K562 (cell line): ENCODE measurements around the gene SRPK3. TPM values are rescaled to one million over a fixed set of nuclear protein-coding genes. Genes with fewer than 3 reads are reported as not detected.
A peak's percentile ranks its signal among the peaks of the same experiment; 100 is the strongest.

ENCODE experiments used
- ATAC-seq: fragments of 200-7000 bp; cut with Tn5 transposase; 3 replicates; pipeline ENCODE4 v1.9.1; 2020; ENCODE audit warnings: moderate library complexity
- BruUV-seq: library from RNA; stranded (reverse); fragments of 400-500 nt; replicated peaks from 2 replicates; lab custom pipeline; 2021; lab: Mats Ljungman, UMichigan
- CTCF ChIA-PET: fragments of 300-600 bp; formaldehyde crosslinking; extraction: SDS; loops from one replicate; lab custom pipeline; 2021; ENCODE audit warnings: low intra/inter-chr PET ratio; lab: Yijun Ruan, JAX
- POLR2A ChIA-PET: fragments of 300-600, 350-650 bp; sonication (Branson Sonifier 250); formaldehyde crosslinking; extraction: SDS; loops from one replicate; lab custom pipeline; 2021; ENCODE audit warnings: antibody characterized with exemption, inconsistent platforms; lab: Yijun Ruan, JAX
- DNase-seq, 4 experiments: peaks; one replicate each; pipeline versions ENCODE4 v3.0.0 to v3.0.0-alpha.2; 2011 to 2018; ENCODE audit warnings: low spot score in 3 of 4, mixed read lengths in 3 of 4; ENCODE audit errors: extremely low read depth in 1 of 4
- FAIRE-seq: peaks from 2 replicates; lab custom pipeline; 2011; peaks lifted over from hg19 to GRCh38; lab: Jason Lieb, UNC
- H2AFZ ChIP-seq: 2 replicates; pipeline ENCODE4 v1.6.0; 2011; ENCODE audit warnings: low read depth, low read length, control low read depth, inconsistent platforms
- H3K27ac ChIP-seq: fragments of 200-600 bp; 3 replicates; pipeline ENCODE4 v1.8.0; 2011; ENCODE audit warnings: low read depth, mild to moderate bottlenecking, control low read depth, inconsistent platforms, low read length, moderate library complexity, mixed read lengths; ENCODE audit errors: extremely low read depth
- H3K27me3 ChIP-seq, 2 experiments: fragments of 300-600 bp in 1 of 2; 2 replicates in 1 of 2; 3 replicates in 1 of 2; pipeline versions ENCODE4 v1.6.0 to v1.8.0; 2011; ENCODE audit warnings: inconsistent platforms in 2 of 2, low read length in 2 of 2, mild to moderate bottlenecking in 1 of 2, mixed read lengths in 1 of 2, moderate library complexity in 1 of 2; ENCODE audit not compliant: control insufficient read depth in 2 of 2, insufficient read depth in 2 of 2
- H3K36me3 ChIP-seq: fragments of 300-600 bp; 3 replicates; pipeline ENCODE4 v1.8.0; 2011; ENCODE audit warnings: mild to moderate bottlenecking, low read length, inconsistent platforms; ENCODE audit not compliant: control insufficient read depth, insufficient read depth
- H3K4me1 ChIP-seq, 2 experiments: fragments of 200-600 bp in 1 of 2; replicated peaks in 1 of 2; 2 replicates in 1 of 2; 3 replicates in 1 of 2; pipeline versions ENCODE4 v1.5.1 to v1.8.0; 2011; ENCODE audit warnings: inconsistent platforms in 2 of 2, low read length in 2 of 2, mild to moderate bottlenecking in 1 of 2, mixed read lengths in 1 of 2, moderate library complexity in 1 of 2; ENCODE audit not compliant: control insufficient read depth in 2 of 2, insufficient read depth in 2 of 2
- H3K4me2 ChIP-seq: 2 replicates; pipeline ENCODE4 v1.6.1; 2011; ENCODE audit warnings: low read length, control low read depth, inconsistent platforms, mixed read lengths; ENCODE audit not compliant: insufficient read depth
- H3K4me3 ChIP-seq: fragments of 200-600 bp; sonication (generic), shearing (Covaris generic); 2 replicates; pipeline ENCODE4 v1.5.1; 2016; ENCODE audit warnings: control low read depth, inconsistent platforms
- H3K79me2 ChIP-seq: fragments of 200-600 bp; 3 replicates; pipeline ENCODE4 v1.8.0; 2011; ENCODE audit warnings: low read length, inconsistent platforms; ENCODE audit not compliant: control insufficient read depth, insufficient read depth
- H3K9ac ChIP-seq, 2 experiments: 2 replicates each; pipeline versions ENCODE4 v1.6.0 to v1.6.1; 2011; ENCODE audit warnings: low read depth in 2 of 2, low read length in 2 of 2, control low read depth in 1 of 2, inconsistent platforms in 1 of 2, mild to moderate bottlenecking in 1 of 2, mixed read lengths in 1 of 2; ENCODE audit not compliant: insufficient read depth in 1 of 2
- H3K9me1 ChIP-seq: one replicate; pipeline ENCODE4 v1.6.0; 2011; ENCODE audit warnings: inconsistent platforms, mild to moderate bottlenecking, low read length, moderate library complexity; ENCODE audit not compliant: control insufficient read depth, insufficient read depth
- H3K9me3 ChIP-seq: replicated peaks from 2 replicates; pipeline ENCODE4 v1.5.1; 2011; ENCODE audit warnings: low read depth, low read length, inconsistent platforms; ENCODE audit not compliant: control insufficient read depth, insufficient read depth
- H4K20me1 ChIP-seq: replicated peaks from 2 replicates; pipeline ENCODE4 v1.6.1; 2011; ENCODE audit warnings: low read length, inconsistent platforms, mixed read lengths; ENCODE audit not compliant: control insufficient read depth, insufficient read depth
- BHLHE40 ChIP-seq: IDR thresholded peaks from 2 replicates; pipeline ENCODE4 v1.6.1; 2011; ENCODE audit warnings: low read length, improper control_type of control experiment
- ERF ChIP-seq: fragments of 450-650 bp; formaldehyde crosslinking; IDR thresholded peaks from 2 replicates; pipeline ENCODE4 v1.4.0; 2020; ENCODE audit warnings: mild to moderate bottlenecking, mixed read lengths
- FOXP1 ChIP-seq: sonication (generic); formaldehyde crosslinking; IDR thresholded peaks from 2 replicates; pipeline ENCODE4 v1.8.0; 2022; ENCODE audit warnings: mild to moderate bottlenecking, missing genetic modification reagents
- USF2 ChIP-seq: sonication (generic); formaldehyde crosslinking; IDR thresholded peaks from 2 replicates; pipeline ENCODE4 v1.5.0; 2020; ENCODE audit warnings: missing genetic modification reagents
- ZNF253 ChIP-seq: fragments of 250-450 bp; sonication (Bioruptor Pico); conservative IDR thresholded peaks from 2 replicates; pipeline ENCODE4 v1.6.1; 2021; ENCODE audit warnings: mild to moderate bottlenecking
- WGBS: fragments of 100-300 bp; shearing (Covaris generic); methylation state at CpG from one replicate; pipeline ENCODE4 v1.1.6; 2016; ENCODE audit warnings: low coverage, mixed read lengths; ENCODE audit not compliant: insufficient coverage; ENCODE audit errors: missing lambda C conversion rate; 5-methylcytosine and 5-hydroxymethylcytosine counted together
- in situ Hi-C: fragments of 300-500 bp; cut with MboI; formaldehyde crosslinking; loops from 4 replicates; pipeline ENCODE4 v1.15.0; 2018; ENCODE audit warnings: inconsistent platforms, mixed read lengths
- intact Hi-C: fragments of 100-400 bp; cut with micrococcal nuclease; formaldehyde crosslinking; loops from 2 replicates; pipeline ENCODE4 v1.14.2; 2022
- polyA plus RNA-seq, 8 experiments: library from polyadenylated mRNA; depleted of rRNA in 4 of 8; stranded (reverse) in 5 of 8; unstranded in 3 of 8; fragments of >200 nt; fragmentation: Nextera tagmentation in 2 of 8; fragmentation: Illumina TruSeq in 1 of 8; extraction: Ambion mirVana in 2 of 8; extraction: Trizol in 1 of 8; gene quantifications; 2 replicates each; pipeline versions ENCODE4 v1.2.1 to v1.2.3, GENCODE V29; 2011 to 2014; ENCODE audit warnings: inconsistent platforms in 1 of 8, missing spikeins in 1 of 8
- total RNA-seq, 7 experiments: library from RNA; depleted of rRNA in 6 of 7; stranded (reverse); fragments of >200 nt in 6 of 7; fragmentation: Illumina TruSeq in 2 of 7; extraction: Trizol in 2 of 7; gene quantifications; 2 replicates each; pipeline versions ENCODE4 v1.2.1 to v1.2.3, GENCODE V29; 2011 to 2021; ENCODE audit warnings: low replicate concordance in 1 of 7
- TF ChIP-seq, protein P1 (sequence below): sonication (generic); formaldehyde crosslinking; IDR thresholded peaks from 2 replicates; pipeline ENCODE4 v1.9.0; 2022; ENCODE audit warnings: mild to moderate bottlenecking, missing genetic modification reagents

The SRPK3 gene
- total and polyA plus RNA-seq, 9 of the 15 experiments (the other 6 are each of a cell fraction or from before 2014, with no cell fraction given) = 0.01 to 0.09 (median 0.04) TPM; not detected in 2

DNA sequence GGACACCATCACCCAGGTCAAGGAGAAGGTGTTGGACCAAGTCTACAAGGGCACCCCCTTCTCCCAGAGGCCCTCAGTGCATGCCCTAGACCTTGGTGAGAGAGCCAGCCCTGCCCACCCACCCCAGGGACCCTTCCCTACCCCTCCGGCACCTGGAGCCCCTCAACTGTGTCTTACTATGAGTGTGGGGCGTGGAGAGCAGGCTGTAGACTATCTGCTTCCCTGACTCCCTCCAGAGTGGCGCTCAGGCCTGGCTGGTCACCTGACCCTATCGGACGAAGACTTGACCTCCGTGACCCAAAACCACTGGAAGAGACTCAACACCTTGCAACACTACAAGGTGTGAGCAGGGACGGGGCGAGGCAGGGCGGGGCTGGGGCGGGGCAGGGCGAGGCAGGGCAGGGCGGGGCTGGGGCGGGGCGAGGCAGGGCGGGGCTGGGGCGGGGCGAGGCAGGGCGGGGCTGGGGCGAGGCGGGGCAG lies 4.7 kb upstream of the SRPK3 start:
- BruUV-seq = no TSS peak
- H3K27ac ChIP-seq = no peak overlapping the region
- intact Hi-C loops = no loop called here
- H3K27me3 ChIP-seq = no peaks in the 10 kb centered on the region
- H3K4me3 ChIP-seq = no peak overlapping the region
- no peak overlapping the region for H2AFZ ChIP-seq
- H3K9ac ChIP-seq = no peak overlapping the region
- peaks cover 8 to 87% of the 10 kb centered on the region in 2 experiments; a peak in 4 of 5 replicates for H3K4me1 ChIP-seq
- FAIRE-seq (no peak), ATAC-seq (peak; percentile 70), DNase-seq (peak in 1 of 4 experiments; percentile 76)
- in situ Hi-C loops = no loop called here
- H4K20me1 ChIP-seq = no peaks in the 10 kb centered on the region
- H3K9me3 ChIP-seq = no peaks in the 10 kb centered on the region
- no peak overlapping the region for H3K4me2 ChIP-seq
- no peaks in the 10 kb centered on the region for H3K79me2 ChIP-seq
- ChIA-PET CTCF (no interaction called here), POLR2A (no interaction called here)
- no peaks in the 10 kb centered on the region for H3K36me3 ChIP-seq
- TF ChIP-seq BHLHE40 = peak; percentile 29; the same call in 1 of the 2 replicates
- no peak for TF ChIP-seq ZNF253 (CRISPR knock-in tag)
- no peak for TF ChIP-seq FOXP1
- TF ChIP-seq ERF (CRISPR knock-in tag) = no peak
- TF ChIP-seq, protein P1, sequence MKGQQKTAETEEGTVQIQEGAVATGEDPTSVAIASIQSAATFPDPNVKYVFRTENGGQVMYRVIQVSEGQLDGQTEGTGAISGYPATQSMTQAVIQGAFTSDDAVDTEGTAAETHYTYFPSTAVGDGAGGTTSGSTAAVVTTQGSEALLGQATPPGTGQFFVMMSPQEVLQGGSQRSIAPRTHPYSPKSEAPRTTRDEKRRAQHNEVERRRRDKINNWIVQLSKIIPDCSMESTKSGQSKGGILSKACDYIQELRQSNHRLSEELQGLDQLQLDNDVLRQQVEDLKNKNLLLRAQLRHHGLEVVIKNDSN (CRISPR knock-in tag) = peak; percentile 57
- TF ChIP-seq USF2 (CRISPR knock-in tag) = peak; percentile 61
- WGBS = 23% methylated on average over 5 of the region's 20 CpGs
- H3K9me1 ChIP-seq = peaks cover 6% of the 10 kb centered on the region
